Activated T-cell treated with anti-CD3 and anti-CD28 coated beads, Interleukin-2, amount 50 U/mL, for 24 hours (primary cell): Measurements from ENCODE around the gene ADNP.
A peak's percentile ranks its signal among the peaks of the same experiment; 100 is the strongest.

Source experiments
- DNase-seq: peaks from one replicate; pipeline ENCODE4 v3.0.0-alpha.2; 2020
- H3K27ac Mint-ChIP-seq: 2 replicates; pipeline ENCODE4 v1.8.0; 2020; ENCODE audit warnings: mild to moderate bottlenecking, mixed read lengths
- H3K27me3 Mint-ChIP-seq: 2 replicates; pipeline ENCODE4 v1.8.0; 2020; ENCODE audit warnings: mixed read lengths
- H3K36me3 Mint-ChIP-seq: 2 replicates; pipeline ENCODE4 v1.8.0; 2020; ENCODE audit warnings: low read depth, mixed read lengths
- H3K4me1 Mint-ChIP-seq: 2 replicates; pipeline ENCODE4 v1.8.0; 2020; ENCODE audit warnings: low read depth, mixed read lengths
- H3K4me3 Mint-ChIP-seq: 2 replicates; pipeline ENCODE4 v1.8.0; 2020; ENCODE audit warnings: mild to moderate bottlenecking, moderate library complexity, mixed read lengths
- H3K9me3 Mint-ChIP-seq: 2 replicates; pipeline ENCODE4 v1.8.0; 2020; ENCODE audit warnings: mixed read lengths

ADNP gene

DNA sequence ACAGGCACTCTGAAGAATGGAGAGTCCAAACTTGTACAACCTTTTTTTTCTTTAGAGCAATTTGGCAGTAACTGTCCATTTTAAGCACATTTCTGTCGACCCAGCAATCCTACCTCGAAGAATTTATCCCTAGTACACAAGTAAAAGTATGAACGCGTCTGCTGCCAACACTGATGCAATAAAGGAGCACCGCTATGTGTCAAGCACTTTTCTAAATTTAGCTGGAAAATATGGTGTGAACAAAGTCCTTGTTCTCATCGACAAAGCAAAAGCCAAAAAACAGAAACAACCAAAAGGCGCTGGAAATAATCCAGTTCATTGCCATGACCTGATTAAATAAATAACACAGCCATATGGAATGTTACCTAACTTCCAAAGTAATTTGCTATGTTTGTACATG lies 26.0 kb upstream of the ADNP start:
- H3K9me3 Mint-ChIP-seq = no peaks in the 10 kb centered on the region
- peak overlapping the region; percentile 93 for H3K4me3 Mint-ChIP-seq
- peaks cover 92% of the 10 kb centered on the region for H3K36me3 Mint-ChIP-seq
- no peak for DNase-seq
- peaks cover 72% of the 10 kb centered on the region for H3K4me1 Mint-ChIP-seq
- peak overlapping the region; percentile 100 for H3K27ac Mint-ChIP-seq
- H3K27me3 Mint-ChIP-seq = no peaks in the 10 kb centered on the region

DNA sequence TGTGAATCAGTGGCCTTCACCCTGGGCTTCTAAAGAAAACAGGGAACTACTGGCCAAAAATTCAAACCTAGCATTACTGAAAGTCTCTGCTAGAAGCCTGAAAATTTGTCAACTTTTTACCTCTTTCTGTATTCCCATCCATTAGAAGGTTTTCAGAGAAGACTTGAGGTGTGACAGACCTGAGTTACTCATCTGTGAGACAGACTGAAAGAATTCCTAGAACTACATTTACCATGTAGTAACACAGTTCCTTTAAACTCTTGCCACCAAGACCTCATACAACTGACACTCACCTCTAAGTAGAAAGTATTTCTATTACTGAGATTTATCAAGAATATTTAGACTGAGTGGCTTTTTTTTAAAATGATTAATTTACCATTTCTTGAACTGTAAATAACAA lies 22.6 kb upstream of the ADNP start:
- H3K27ac Mint-ChIP-seq = peak overlapping the region; percentile 78
- H3K27me3 Mint-ChIP-seq = no peaks in the 10 kb centered on the region
- no peaks in the 10 kb centered on the region for H3K9me3 Mint-ChIP-seq
- no peak for DNase-seq
- H3K4me3 Mint-ChIP-seq = no peak overlapping the region
- peaks cover 92% of the 10 kb centered on the region for H3K36me3 Mint-ChIP-seq
- H3K4me1 Mint-ChIP-seq = peaks cover 44% of the 10 kb centered on the region

DNA sequence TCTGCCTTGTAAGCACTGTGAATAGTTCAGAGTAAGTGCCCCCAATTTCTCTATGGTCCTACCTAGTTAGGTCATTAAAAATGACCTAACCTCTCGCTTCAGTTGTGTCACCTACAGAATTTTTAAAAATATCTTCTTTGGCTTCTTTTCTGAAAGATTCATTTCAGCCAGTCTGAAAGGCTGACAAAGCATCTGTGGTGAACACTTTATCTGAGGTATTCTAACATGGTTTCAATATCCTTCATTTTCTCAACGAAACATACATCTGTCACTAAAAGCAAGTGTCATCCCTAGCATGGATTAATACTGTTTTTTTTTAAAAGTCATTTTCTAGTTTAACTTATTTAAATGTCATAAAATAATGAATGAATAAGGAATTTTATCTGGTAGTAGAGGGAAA lies 22.0 kb upstream of the ADNP start:
- Mint-ChIP-seq H3K27me3 (no peaks in the 10 kb centered on the region), H3K4me1 (peaks cover 43% of the 10 kb centered on the region), H3K27ac (peak overlapping the region; percentile 78), H3K36me3 (peaks cover 91% of the 10 kb centered on the region), H3K9me3 (no peaks in the 10 kb centered on the region), H3K4me3 (no peak overlapping the region)
- DNase-seq = no peak

DNA sequence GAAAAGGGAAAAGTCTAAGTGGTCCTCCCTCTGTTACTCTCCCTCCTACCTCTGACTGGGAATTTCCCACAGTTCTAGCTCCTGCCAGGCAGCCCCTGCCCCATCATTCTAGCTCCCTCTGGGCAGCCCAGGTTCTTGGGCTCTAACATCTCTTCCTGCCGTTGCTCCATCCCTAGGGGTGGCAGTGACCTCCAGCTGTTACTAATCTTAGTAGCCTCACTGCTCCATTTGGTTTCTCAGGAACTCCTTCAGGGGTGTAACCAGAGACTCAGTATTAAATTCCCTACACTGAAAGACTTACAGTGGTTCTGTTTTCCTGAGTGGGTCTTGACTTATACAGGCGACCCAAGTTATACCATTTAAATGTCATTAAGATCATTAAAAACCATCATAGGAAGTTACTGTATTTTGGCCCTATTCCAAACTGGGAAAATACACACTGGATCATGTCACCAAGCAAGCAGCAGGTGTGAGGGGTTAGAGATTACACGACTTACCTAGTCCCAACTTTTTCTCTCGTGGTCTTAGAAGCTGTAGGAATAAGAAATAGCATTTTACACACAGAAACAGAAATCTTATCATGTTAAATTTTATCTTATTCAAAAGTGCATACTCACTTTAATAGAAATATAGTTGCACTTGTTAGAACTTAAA lies 17.0 kb upstream of the ADNP start:
- Mint-ChIP-seq H3K27ac (peak overlapping the region; percentile 55), H3K27me3 (no peaks in the 10 kb centered on the region), H3K36me3 (peaks cover 96% of the 10 kb centered on the region), H3K9me3 (no peaks in the 10 kb centered on the region), H3K4me3 (no peak overlapping the region), H3K4me1 (peaks cover 8% of the 10 kb centered on the region)
- no peak for DNase-seq

DNA sequence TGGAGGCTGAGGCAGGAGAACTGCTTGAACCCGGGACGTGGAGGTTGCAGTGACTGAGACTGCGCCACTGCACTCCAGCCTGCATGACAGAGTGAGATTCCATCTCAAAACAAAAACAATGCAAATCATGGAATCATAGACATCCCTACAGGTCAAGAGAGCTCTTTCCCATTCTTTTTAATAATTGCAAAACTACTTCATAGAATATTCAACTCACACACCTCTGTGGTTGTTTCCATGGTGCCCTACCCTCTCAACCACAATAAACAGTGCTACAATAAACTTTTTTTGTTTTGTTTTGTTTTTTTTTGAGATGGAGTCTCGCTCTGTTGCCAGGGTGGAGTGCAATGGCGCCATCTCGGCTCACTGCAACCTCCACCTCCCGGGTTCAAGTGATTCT lies 11.8 kb upstream of the ADNP start:
- no peak overlapping the region for H3K4me3 Mint-ChIP-seq
- DNase-seq = no peak
- no peaks in the 10 kb centered on the region for H3K9me3 Mint-ChIP-seq
- no peaks in the 10 kb centered on the region for H3K27me3 Mint-ChIP-seq
- H3K4me1 Mint-ChIP-seq = no peaks in the 10 kb centered on the region
- H3K27ac Mint-ChIP-seq = no peak overlapping the region
- peaks cover 89% of the 10 kb centered on the region for H3K36me3 Mint-ChIP-seq

DNA sequence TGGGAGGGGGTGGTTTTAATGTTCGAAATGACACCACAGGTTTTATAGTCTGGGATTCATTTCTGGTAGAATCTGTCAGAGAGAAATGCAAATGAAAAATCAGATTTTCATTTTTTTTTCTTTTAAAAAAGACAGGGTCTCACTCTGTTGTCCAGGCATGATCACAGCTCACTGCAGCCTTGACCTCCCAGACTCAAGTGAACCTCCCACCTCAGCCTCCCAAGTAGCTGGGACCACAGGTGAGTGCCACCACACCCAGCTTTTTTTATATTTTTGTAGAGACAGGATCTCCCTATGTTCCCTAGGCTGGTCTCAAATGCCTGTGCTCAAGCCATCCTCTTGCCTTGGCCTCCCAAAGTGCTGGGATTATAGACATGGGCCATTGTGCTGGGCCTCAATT lies 2.4 kb upstream of the ADNP start:
- Mint-ChIP-seq H3K4me3 (no peak overlapping the region), H3K27ac (peak overlapping the region; percentile 97), H3K4me1 (peaks cover 25% of the 10 kb centered on the region), H3K9me3 (no peaks in the 10 kb centered on the region), H3K27me3 (no peaks in the 10 kb centered on the region), H3K36me3 (peaks cover 82% of the 10 kb centered on the region)
- DNase-seq = no peak

DNA sequence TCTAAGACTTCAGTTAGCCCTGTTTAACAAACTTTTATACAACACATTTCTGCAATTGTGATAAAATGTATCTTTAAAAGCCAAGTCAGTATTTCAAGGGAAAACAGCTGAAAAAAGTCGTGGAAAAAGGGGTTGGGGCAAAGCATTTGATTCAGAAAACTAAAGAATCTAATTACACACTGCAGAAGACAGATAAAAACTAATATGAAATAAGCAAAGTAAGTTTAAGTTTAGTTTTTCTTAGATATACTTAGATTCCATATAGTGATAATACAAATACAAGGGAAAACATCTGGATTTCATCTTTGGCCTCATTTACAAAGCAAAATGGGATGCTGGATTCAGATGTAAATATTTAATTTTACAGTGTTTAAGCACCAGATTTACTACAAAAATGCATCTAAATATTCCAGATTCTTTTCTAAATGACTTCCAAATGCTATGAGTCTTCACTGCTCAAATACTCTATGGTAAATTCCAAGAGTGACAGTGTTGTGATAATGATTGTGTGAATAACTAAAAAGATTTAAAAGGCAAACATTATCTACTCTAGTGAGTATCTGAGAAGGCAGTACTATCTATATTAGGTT lies 1.5 kb upstream of the ADNP start:
- peak overlapping the region; percentile 97 for H3K27ac Mint-ChIP-seq
- DNase-seq = no peak
- peaks cover 32% of the 10 kb centered on the region for H3K4me1 Mint-ChIP-seq
- peaks cover 84% of the 10 kb centered on the region for H3K36me3 Mint-ChIP-seq
- peak overlapping the region; percentile 85 for H3K4me3 Mint-ChIP-seq
- H3K27me3 Mint-ChIP-seq = no peaks in the 10 kb centered on the region
- no peaks in the 10 kb centered on the region for H3K9me3 Mint-ChIP-seq

DNA sequence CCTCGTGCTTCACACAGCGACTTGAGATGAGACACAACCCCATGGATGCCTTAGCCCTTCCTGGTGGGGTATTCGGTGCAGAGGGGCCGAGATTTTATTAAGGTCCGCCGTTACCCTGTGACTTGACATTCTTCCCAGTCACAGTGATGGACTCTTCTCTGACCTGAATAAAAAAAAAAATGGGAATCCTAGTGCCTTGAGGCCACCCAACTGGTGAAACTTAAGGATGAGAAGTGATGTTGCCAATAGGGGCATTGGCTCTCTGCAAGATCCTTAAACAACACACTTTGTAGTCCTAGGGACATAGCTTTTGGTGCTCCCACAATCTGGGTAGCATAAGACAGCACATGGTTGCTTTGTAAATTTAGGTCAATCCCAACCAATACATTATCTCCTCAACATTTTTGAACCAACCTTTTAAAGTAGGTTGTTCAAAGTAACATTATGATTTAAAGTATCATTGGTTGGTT lies 814 bp upstream of the ADNP start:
- Mint-ChIP-seq H3K4me1 (peaks cover 39% of the 10 kb centered on the region), H3K4me3 (peak overlapping the region; percentile 85), H3K27ac (peak overlapping the region; percentile 97), H3K36me3 (peaks cover 88% of the 10 kb centered on the region), H3K27me3 (no peaks in the 10 kb centered on the region), H3K9me3 (no peaks in the 10 kb centered on the region)
- DNase-seq = no peak

DNA sequence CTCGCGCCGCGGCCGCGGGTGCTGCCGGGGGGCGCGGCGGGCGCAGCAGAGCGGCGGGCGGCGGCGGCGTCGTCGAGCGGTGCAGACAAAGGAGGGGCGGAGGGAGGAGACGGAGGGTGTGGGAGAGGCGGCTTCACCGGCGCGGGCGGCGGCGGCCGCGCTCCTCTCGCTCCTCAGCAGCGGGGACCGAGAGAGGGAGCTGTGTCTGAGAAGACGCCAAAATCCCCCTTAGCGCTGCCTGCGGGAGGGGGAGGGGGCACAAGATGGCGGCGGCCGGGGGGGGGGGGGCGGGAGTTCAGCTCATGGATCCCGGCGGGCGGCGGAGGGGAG lies 296 bp downstream of the ADNP start:
- Mint-ChIP-seq H3K36me3 (peaks cover 84% of the 10 kb centered on the region), H3K4me1 (peaks cover 46% of the 10 kb centered on the region), H3K27ac (peak overlapping the region; percentile 97), H3K9me3 (no peaks in the 10 kb centered on the region), H3K27me3 (no peaks in the 10 kb centered on the region), H3K4me3 (peak overlapping the region; percentile 85)
- no peak for DNase-seq

DNA sequence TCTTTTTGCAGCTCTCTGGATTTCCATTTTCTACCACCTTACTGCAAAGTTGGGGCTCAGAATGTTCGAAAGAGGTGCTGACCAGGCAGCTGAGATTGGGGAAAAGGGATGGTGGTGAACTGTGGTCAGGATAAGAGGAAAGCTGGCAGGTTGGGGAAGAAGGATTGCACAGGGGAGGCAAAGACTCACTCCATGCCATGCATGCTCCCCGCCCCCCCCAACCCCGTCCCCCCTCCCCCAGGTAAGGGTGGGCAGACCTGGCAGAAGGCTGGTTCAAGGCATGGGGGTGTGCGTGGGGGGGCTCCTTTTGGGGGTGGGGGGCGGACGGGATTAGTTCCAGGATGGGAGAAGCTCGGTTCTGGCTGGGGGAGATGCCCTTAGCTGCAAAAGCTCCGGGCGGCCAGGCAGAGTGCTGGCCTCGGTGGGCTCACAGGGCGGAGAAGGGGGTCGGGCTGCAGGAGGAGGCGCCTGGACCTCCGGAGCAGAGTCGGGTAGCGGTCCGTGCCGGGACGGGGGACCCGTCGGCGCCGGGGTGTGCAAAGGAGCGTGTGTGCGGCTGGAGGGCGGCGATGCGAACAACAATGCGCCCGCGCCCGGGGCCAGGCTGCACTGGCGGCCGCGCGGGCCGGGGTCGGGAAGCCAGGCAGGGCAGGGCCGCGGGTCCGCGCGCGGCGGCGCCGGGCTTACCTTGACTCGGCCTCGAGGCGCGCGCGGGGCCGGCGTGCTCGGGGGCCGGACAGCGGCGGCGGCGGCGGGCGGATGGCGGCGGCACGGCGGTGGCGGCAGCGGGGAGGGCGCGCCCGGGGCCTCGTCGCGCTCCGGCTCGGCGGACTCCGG lies 880 bp downstream of the ADNP start:
- Mint-ChIP-seq H3K9me3 (no peaks in the 10 kb centered on the region), H3K4me3 (peak overlapping the region; percentile 85), H3K27me3 (no peaks in the 10 kb centered on the region), H3K4me1 (peaks cover 52% of the 10 kb centered on the region), H3K27ac (peak overlapping the region; percentile 93), H3K36me3 (peaks cover 84% of the 10 kb centered on the region)
- peak; percentile 64 for DNase-seq

DNA sequence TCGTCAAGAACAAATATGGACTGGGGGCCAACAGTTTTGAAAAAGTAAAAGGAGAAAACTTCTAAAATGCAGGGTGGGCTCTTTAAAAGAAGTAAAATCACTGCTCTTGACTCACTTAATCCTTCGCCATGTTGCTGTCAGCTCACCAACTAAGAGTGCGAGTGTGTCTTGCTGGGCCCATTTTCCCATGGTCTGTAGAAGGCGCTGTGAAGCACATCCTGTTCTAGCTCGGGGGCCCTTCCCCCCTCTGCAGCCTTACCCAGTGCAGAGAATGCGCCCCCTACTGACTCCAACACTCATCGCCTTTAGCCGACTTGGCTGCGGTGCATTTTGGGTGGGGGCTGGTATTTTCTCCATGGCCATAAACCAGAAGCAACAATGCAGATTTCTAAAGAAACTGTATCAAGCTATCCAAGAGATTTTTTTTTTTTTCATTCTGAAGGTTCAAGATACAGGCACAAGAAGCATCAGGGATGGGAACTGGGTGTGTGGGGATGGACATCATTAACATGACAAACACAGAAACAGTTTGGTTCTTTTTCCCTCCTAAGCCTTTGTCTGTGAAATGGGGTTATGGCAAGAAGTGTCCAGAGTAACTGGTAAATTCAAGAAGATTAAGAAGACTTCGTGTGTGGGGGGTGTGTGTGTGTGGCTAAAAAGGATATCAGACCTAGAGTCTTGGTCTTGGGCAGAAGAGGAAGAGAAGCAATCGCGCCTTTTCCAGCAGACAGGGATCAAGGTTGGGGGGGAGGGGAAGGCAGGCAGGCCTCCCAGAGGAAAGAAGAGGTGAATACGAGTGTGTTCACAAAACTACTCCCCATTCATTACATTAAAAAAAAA lies 1.7 kb downstream of the ADNP start:
- Mint-ChIP-seq H3K27ac (peak overlapping the region; percentile 92), H3K4me3 (peak overlapping the region; percentile 85), H3K4me1 (peaks cover 61% of the 10 kb centered on the region), H3K27me3 (no peaks in the 10 kb centered on the region), H3K9me3 (no peaks in the 10 kb centered on the region), H3K36me3 (peaks cover 85% of the 10 kb centered on the region)
- DNase-seq = peak; percentile 88

DNA sequence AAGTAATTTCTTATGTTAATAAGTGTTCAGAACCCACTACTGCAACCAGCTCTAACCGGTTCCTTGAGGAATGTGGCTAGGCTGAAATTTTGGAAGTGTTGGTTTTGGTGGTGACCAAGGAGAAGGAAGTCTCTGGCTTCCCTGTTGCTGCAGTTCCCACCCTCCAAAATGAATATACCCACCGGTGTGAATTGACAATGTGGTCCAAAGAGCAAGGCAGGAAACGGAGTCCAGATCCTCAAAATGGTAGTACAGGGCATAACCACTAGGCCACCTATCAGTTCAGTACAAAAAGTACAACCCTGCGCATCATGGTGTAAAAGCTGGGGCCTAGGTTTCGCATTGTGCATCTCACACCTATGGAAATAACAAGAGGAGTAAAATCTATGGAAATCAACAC lies 2.8 kb downstream of the ADNP start:
- Mint-ChIP-seq H3K27ac (peak overlapping the region; percentile 92), H3K9me3 (no peaks in the 10 kb centered on the region), H3K4me3 (peak overlapping the region; percentile 85), H3K4me1 (peaks cover 70% of the 10 kb centered on the region), H3K36me3 (peaks cover 87% of the 10 kb centered on the region), H3K27me3 (no peaks in the 10 kb centered on the region)
- DNase-seq = no peak

DNA sequence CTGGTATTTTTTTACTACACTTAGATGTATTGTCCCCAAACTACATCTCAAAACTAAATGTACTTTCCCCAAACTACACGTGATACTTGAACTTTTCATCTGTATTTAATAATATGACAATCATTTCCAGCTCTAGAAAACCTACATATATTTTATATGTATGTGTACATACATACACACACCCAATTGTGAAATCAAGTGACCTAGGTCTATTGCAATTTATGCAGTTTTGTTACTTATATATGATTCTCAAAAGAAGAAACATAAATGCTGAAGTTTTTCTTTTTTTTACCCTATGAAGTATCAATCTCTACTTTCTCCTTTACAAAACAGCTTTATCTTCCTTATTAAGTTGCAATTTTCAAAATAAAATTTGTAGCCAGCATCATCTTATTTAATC lies 4.7 kb downstream of the ADNP start:
- Mint-ChIP-seq H3K27ac (no peak overlapping the region), H3K9me3 (no peaks in the 10 kb centered on the region), H3K4me1 (peaks cover 73% of the 10 kb centered on the region), H3K4me3 (peak overlapping the region; percentile 35), H3K36me3 (peaks cover 86% of the 10 kb centered on the region), H3K27me3 (no peaks in the 10 kb centered on the region)
- no peak for DNase-seq

DNA sequence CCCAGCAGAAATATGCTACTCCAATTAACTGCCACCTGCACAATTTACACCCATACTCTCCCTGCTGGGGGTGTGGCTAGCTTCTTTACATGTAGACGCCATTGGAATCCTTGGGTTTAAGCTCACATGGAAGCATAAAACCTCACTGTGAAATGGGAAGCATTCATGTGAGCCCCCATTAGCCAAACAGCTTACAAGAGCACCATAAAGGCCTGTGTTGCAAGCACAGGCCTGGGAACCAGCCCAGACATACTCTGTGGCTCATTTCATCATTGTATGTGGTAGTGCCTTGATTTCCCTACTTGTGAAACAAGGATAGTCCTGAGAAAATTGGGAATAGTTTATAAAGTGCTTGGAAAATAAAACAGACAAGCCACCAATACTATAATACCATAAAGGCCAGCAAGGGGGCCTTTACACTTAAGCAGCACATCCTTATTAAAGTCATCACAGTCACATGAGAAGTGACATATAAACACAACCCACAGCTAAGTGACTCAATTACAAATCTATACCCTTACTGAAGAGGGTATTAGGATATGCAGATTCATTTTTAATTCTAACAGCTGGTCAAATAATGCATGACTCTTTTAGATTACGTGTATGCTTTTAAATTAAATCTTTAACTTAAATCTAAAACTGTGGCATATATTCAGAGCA lies 6.8 kb downstream of the ADNP start:
- Mint-ChIP-seq H3K4me3 (no peak overlapping the region), H3K4me1 (peaks cover 87% of the 10 kb centered on the region), H3K27ac (peak overlapping the region; percentile 77), H3K9me3 (no peaks in the 10 kb centered on the region), H3K36me3 (peaks cover 88% of the 10 kb centered on the region), H3K27me3 (no peaks in the 10 kb centered on the region)
- DNase-seq = no peak
